ENCODE measurements around the gene FHL3.

DNA sequence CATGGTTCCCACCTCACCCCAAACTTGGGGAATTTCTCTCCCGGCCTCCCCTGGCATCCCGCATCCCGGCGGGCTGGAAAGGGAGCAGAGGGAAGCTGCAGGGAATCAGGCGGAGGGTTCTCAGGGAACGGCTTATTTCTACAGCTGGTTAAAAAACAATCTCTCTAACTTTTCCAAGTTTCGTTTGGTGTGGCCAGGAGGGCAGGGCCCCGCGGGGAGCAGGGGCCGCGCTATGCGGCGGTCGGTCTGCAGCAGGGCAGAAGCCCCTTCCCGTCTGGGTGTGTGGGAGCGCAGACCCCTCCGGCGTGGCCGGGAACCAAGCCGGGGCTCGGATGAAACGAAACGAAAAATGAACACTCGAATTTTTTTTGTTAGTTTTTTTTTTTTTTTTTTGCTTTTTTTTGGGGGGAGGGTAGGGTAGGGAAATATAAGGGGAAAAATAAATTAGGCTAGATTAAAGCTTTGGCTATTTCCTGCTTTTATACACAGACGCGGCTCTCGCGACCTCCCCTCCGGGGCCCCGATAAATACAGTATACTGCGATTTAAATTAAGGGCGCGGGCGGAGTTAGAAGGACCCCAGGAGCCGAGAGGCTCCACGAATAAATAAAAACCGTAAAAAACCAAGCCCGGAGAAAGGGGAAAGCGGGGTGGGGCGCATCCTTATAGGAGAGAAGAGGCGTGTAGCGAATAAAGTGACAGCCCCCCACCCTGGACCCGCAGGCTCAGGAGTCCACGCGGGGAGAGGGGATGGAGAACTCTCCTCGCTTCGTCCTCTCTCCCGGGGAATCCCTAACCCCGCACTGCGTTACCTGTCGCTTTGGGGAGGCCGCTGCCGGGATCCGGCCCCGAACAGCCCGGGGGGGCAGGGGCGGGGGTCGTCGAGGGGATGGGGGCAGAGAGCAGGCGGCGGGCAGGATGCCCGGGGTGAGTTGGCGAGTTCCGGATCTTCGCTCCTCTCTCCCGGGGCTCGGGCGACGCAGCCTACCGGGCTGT lies 39.2 kb upstream of the FHL3 start:
- no peak for TF ChIP-seq CTCF (conservative IDR thresholded peaks at IDR 0.05; ENCODE audit: low read depth in 2 of 2)
- TF ChIP-seq JUNB (IDR thresholded peaks at IDR 0.05; ENCODE audit: unreplicated experiment): no peak
- TF ChIP-seq REST (IDR thresholded peaks at IDR 0.05; ENCODE audit: unreplicated experiment): no peak
- peak; percentile 44 for TF ChIP-seq EZH2 (IDR thresholded peaks at IDR 0.05; ENCODE audit: low read depth, unreplicated experiment)
- TF ChIP-seq ZNF114 (CRISPR knock-in tag; IDR thresholded peaks at IDR 0.05): no peak
- TF ChIP-seq EZH2phosphoT487 (IDR thresholded peaks at IDR 0.05; ENCODE audit: unreplicated experiment): peak; percentile 27
- no peak for TF ChIP-seq CREB1 (CRISPR knock-in tag; IDR thresholded peaks at IDR 0.05; ENCODE audit: low read depth)
- TF ChIP-seq POLR2AphosphoS5 (IDR thresholded peaks at IDR 0.05; ENCODE audit: low read depth): no peak
- no peak for TF ChIP-seq STAT1 (IDR thresholded peaks at IDR 0.05; ENCODE audit: unreplicated experiment)
- no peak for TF ChIP-seq ETS1 (IDR thresholded peaks at IDR 0.05)
- no peak for TF ChIP-seq NANOG (IDR thresholded peaks at IDR 0.05; ENCODE audit: borderline replicate concordance)
- TF ChIP-seq, protein P1, sequence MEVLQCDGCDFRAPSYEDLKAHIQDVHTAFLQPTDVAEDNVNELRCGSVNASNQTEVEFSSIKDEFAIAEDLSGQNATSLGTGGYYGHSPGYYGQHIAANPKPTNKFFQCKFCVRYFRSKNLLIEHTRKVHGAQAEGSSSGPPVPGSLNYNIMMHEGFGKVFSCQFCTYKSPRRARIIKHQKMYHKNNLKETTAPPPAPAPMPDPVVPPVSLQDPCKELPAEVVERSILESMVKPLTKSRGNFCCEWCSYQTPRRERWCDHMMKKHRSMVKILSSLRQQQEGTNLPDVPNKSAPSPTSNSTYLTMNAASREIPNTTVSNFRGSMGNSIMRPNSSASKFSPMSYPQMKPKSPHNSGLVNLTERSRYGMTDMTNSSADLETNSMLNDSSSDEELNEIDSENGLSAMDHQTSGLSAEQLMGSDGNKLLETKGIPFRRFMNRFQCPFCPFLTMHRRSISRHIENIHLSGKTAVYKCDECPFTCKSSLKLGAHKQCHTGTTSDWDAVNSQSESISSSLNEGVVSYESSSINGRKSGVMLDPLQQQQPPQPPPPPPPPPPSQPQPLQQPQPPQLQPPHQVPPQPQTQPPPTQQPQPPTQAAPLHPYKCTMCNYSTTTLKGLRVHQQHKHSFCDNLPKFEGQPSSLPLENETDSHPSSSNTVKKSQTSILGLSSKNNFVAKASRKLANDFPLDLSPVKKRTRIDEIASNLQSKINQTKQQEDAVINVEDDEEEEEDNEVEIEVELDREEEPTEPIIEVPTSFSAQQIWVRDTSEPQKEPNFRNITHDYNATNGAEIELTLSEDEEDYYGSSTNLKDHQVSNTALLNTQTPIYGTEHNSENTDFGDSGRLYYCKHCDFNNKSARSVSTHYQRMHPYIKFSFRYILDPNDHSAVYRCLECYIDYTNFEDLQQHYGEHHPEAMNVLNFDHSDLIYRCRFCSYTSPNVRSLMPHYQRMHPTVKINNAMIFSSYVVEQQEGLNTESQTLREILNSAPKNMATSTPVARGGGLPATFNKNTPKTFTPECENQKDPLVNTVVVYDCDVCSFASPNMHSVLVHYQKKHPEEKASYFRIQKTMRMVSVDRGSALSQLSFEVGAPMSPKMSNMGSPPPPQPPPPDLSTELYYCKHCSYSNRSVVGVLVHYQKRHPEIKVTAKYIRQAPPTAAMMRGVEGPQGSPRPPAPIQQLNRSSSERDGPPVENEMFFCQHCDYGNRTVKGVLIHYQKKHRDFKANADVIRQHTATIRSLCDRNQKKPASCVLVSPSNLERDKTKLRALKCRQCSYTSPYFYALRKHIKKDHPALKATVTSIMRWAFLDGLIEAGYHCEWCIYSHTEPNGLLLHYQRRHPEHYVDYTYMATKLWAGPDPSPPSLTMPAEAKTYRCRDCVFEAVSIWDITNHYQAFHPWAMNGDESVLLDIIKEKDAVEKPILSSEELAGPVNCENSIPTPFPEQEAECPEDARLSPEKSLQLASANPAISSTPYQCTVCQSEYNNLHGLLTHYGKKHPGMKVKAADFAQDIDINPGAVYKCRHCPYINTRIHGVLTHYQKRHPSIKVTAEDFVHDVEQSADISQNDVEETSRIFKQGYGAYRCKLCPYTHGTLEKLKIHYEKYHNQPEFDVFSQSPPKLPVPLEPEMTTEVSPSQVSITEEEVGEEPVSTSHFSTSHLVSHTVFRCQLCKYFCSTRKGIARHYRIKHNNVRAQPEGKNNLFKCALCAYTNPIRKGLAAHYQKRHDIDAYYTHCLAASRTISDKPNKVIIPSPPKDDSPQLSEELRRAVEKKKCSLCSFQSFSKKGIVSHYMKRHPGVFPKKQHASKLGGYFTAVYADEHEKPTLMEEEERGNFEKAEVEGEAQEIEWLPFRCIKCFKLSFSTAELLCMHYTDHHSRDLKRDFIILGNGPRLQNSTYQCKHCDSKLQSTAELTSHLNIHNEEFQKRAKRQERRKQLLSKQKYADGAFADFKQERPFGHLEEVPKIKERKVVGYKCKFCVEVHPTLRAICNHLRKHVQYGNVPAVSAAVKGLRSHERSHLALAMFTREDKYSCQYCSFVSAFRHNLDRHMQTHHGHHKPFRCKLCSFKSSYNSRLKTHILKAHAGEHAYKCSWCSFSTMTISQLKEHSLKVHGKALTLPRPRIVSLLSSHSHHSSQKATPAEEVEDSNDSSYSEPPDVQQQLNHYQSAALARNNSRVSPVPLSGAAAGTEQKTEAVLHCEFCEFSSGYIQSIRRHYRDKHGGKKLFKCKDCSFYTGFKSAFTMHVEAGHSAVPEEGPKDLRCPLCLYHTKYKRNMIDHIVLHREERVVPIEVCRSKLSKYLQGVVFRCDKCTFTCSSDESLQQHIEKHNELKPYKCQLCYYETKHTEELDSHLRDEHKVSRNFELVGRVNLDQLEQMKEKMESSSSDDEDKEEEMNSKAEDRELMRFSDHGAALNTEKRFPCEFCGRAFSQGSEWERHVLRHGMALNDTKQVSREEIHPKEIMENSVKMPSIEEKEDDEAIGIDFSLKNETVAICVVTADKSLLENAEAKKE (CRISPR knock-in tag; IDR thresholded peaks at IDR 0.05): no peak
- no peak for TF ChIP-seq ZNF331 (CRISPR knock-in tag; IDR thresholded peaks at IDR 0.05; ENCODE audit: low read depth)

Measured in GM23338 (cell line).